ENCODE results near the gene NLGN3.
"Not testable (repeated sequence)": the region's sequence is repeated elsewhere in the genome, so short reads cannot be mapped to it uniquely, and the experiment has no call there.

Gene NLGN3

DNA sequence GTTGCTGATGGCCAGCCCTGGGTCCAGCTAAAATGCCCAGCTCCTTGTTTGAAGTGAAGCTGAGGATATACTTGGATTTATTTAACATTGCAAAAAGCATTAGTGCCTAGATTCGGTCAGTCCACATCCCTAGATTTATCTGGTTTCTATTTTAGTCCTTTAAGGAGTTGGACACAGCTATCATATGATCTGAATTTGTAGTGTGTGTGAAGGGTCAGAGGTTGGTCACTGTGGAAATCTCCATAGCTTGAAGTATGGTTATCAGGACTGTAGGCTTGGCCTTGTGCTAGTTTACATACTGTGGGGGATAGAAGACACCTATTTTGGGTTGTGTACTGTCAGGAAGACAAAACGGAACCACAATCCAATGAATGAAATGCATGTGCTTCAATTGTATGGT, 28.8 kb downstream of the NLGN3 start:
- no peak for DNase-seq

DNA sequence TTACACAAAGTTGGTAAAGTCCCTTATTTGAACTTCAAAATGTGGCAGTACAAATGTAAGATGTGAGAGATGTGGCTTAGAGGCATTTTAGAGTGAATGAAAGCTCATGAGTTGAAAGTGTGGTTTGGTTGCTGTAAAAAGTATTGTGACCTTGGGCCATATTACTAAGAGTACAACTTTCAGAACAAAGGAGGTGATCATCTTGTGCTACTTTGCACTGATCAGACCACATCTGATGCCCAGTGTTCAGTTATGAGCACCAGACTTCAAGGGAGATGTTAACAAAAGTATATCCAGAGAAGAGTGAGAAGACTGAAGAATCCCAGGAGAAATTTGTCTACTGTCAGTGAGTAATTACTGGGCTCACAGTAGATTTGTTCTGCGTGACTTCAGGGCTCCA, 30.2 kb downstream of the NLGN3 start:
- no peak for DNase-seq

DNA sequence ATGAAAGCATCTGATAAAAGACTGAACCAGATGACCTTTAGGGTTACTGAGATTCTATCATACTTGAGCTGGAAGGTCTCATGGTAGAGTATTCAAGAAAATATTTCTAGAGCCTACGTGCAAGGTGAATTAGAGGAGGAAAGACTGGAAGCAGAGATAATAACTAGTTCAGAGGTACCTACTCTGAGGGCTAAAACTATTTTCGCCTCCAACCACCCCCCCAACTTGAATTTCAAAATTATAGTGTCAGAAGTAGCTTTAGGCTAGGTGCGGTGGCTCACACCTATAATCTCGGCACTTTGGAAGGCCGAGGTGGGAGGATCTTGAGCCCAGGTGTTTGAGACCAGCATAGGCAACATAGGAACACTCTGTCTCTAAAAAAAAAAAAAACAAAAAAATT, 30.9 kb downstream of the NLGN3 start:
- DNase-seq, result no peak

DNA sequence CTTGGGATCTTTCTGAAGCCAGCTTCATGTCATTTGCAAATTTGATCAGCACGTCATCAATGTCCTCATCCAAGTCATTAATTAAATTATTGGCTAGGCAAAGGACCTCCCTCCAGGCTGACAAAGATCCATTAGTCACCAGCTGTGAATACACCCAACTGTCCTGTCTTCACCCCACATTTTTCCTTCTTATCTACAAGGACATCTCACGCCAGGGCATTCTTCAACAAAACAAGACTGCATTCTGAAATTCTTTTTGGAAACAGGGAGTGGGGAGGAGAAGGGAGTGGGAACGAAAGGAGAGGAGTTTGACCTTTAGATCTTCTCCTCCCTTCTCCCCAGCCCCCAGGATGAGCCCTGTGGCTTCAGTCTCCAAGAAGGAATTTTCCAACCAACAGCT, 32.7 kb downstream of the NLGN3 start:
- DNase-seq, result no peak

DNA sequence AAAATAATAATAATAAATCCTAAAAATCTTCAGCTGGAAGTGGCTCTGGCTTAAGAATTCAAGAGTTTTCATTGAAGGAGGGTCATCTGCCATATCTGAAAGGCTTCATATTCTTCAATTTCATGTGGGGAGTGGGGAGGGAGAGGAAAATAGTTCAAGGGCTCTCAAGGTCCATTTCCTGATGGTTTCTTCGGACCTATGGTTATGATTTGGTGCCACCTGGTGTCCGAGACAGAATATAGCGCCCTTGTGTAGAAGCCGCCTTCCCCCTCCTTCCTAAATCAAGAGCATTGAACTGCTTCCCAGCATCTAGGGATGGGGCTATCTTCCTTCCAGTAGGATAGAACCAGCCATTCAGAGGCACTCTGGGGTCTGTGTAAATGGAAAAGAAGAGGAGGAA, 34.3 kb downstream of the NLGN3 start:
- DNase-seq, result peak in 1 of 2 experiments; percentile 39

DNA sequence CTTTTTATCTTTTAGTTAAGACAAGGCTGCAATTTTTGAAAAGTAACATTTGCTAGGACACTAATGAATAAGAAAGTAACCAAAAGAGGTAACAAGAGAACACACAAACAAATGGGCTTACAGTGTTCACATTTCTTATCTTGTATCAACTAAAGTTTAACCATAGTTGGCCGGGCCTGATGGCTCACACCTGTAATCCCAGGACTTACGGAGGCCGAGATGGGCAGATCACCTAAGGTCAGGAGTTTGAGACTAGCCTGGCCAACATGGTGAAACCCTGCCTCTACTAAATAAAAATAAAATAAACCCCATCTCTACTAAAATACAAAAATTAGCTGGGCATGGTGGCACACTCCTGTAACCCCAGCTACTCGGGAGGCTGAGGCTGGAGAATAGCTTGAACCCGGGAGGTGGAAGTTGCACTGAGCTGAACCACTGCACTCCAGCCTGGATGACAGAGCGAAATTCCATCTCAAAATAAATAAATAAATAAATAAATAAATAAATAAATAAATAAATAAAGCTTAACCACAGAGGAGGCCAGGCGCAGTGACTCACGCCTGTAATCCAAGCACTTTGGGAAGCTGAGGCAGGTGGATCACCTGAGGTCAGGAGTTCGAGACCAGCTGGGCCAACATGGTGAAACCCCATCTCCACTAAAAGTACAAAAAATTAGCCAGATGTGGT, 36.1 kb downstream of the NLGN3 start:
- DNase-seq, result not testable (repeated sequence)

DNA sequence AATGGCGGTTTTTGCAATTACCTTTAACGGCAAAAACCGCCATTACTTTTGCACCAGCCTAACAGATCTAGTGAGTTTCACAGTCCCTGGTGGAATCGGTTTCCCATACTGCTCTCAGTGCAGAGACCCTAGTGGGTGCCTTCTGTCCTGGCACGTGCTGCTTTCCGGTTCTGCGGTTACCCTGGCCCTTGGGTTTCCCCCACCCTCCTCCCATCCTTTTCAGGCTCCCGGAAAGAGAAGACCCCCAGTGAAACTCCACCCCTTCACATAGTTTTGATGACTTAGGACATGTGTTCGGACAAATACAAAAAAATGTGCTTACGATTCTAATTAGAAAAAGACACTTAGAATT, 36.9 kb downstream of the NLGN3 start:
- DNase-seq, result no peak

DNA sequence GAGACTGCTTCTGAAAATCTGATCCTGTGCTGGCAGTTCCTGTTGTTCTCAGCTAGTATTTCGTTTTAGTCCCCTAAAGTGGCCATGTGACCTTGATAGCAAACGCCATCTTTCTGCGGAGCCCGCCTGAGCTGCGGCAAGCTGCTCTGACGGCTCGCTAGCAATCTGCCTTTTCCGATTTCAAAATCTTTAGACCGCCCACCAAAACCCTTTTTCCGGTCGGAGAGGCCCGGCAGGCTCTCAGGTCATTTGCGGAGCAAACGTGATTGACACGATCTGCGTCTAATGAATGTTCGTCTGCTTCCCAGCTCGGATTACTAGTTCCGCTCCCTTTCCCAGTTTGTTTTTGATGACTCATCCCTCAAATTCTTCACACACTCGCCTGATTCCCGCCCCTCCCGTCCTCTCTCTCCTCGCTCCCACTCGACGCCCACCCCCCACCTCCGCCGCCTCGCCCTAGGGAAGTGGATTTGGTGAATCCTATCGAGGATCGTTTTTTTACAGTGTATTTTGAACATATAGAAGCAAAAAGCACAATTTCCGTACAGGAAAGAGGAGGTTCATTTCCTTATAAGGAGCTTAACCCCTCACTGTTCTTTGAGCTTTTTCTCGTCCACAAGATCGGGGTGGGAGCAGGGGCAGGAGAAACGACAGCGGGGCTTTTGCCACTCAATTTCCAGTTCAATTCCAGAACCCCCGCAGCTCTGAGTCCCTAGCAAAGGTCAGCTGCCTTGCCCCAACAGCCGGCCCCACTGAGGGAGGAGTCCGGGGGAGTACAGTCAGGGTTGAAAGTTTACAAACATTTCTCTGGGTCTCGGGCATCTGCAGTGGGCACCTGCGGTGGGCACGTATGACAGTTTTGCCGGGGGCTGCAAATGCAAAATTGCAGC, 37.5 kb downstream of the NLGN3 start:
- DNase-seq, result peak; percentile 55 to 78

DNA sequence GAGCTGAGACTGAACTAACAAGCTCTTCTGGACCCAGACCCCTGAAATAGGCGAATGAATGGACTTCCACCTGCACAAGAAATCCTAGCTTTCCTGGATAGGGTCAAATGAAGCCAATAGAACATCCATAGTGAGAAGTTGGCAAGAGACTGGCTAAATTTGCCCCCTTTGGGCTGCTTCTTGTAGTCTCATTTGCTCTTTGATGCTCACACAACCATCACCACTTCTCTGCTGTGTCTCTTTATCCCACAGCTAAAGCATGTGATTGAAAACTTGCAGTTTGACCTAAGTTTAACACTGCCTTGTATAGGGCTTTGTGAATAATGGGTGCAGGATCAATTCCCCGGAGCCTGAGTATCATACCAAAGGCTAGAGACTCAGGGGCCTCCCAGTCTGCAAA, 38.2 kb downstream of the NLGN3 start:
- DNase-seq, result no peak

DNA sequence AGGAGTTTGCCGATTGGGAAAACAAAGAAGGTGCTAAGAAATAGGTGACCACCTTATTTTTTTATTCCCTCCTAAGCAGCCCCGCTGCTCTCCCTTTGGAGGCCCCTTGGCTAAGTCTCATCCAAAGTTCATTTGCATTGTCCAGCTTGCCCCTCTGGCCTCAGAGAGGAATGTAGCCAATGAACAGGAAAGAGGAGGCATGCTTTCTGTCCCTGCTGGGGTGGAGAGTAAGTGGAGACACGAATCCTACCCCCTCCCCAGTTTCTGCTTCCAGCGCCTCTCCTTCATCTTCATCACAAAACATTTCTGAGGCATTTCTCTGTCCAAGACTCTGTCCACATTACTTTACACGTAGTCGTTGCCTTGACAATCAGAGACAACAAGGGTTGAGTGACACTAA, 38.7 kb downstream of the NLGN3 start:
- no peak for DNase-seq

DNA sequence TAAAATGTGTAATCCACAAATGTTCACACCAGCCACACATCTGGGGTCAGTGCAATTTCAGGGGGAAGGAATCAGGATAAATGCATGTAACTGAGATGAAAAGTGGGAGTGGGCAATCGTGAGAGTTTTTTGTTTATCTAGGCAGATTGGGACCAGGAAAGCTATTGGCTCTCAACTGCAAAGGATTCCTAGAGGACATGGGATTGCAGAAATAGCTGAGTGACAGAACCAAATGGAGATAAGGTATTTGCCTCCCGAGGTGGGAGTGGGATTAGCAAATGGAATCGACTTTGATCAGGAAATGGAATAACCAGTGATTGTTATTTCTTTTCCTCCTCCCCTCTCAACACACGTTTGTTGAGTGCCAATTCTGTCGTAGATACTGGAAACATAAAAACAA, 39.5 kb downstream of the NLGN3 start:
- DNase-seq, result no peak

DNA sequence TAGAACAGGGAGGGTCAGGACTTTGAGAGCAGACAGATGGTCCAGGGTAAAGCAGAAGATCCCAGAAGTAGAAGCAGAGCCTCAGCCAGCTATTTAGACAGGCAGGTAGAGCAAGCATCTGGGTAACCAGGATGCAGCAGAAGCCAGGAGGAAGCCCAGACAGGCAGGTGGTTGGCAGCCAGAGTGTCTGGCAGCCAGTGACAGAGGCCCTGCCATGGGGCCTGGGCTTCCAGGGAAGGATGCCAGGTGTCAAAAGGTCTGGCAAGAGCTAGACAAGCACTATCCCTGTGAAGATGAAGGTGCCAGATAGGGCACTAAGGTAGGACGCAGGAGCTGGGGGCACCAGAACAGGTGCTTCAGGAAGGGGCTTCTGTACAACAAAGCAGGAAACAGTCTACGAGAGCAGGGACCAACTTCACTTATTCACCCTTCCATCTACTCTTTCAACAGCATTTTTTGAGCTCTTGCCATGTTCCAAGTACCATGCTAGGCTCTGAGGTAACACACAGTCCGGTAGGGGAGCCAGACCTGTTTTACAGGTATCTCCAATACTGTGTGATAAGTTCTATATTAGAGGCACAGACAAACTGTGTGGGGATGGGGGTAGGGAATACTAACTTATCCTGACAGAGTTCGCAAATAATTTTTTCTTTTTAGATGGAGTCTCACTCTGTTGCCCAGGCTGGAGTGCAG, 40.3 kb downstream of the NLGN3 start:
- no peak for DNase-seq

DNA sequence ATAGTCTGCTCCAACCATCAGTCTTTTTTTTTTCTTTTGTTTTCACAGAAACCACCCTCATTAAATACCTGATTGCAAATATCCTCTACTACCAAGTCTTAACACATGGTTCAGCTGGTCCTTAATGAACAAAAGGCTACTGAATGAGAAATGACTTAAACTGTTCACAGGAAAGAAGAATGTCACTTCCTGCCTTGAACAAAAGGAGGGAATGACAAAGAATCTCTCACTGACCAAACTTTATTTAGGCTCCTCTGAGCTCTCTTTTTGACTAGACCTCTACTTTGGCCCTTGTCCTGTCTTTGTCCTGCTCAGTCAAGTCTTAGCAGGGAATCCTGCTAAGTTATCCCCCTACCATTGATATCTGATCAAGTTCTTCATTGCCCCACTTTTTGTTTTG, 46.6 kb downstream of the NLGN3 start:
- no peak for DNase-seq

DNA sequence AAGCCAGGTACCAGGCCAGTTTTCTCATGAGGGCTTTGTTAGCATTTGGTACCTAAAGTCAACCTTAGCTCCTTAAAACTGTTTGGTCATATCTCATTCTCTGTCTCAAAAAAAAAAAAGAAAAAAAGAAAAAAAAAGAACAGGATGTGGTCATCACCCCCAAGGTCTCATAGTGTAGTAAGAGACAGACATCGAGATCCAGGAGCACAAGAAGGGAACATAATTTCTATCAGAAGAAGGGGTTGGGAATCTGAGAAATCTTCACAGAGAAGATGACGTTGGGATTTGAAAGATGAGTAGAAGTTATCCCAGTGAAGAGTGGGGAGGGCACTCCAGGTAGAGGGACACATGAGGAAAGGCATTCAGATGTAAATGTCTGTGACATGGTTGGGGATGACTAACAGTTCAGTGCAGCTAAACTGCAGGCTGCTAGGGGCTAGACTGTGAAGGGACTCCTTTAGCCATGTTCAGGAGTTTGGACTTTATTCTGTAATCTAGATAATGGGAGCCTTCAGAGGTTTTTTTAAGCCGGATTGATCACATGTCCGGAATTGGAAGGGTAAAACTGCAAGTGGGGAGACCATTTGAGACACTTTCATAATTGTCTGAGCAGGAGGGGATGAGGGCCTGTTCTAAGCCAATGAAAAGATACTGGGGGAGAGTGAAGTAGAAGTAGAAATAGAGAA, 51.5 kb downstream of the NLGN3 start:
- DNase-seq, result no peak

DNA sequence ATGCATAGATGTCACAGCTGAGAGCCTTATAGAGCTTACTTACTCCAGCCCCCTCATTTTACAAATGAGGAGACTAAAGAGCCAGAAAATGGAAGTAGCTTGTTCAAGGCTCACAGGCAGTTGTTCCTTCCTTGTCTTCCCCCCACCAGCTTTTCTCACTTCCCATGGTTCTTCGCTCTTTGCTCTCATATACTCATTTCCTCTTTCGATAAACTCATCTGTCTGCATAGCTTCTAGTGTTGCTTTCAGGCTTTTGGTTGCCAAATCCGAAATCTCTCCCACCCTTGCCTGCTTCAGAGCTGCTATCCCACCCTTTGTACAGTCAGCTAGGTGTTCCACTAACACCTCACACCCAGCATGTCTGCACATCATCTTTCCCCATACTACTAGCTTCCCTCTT, 53.4 kb downstream of the NLGN3 start:
- DNase-seq, result no peak

DNA sequence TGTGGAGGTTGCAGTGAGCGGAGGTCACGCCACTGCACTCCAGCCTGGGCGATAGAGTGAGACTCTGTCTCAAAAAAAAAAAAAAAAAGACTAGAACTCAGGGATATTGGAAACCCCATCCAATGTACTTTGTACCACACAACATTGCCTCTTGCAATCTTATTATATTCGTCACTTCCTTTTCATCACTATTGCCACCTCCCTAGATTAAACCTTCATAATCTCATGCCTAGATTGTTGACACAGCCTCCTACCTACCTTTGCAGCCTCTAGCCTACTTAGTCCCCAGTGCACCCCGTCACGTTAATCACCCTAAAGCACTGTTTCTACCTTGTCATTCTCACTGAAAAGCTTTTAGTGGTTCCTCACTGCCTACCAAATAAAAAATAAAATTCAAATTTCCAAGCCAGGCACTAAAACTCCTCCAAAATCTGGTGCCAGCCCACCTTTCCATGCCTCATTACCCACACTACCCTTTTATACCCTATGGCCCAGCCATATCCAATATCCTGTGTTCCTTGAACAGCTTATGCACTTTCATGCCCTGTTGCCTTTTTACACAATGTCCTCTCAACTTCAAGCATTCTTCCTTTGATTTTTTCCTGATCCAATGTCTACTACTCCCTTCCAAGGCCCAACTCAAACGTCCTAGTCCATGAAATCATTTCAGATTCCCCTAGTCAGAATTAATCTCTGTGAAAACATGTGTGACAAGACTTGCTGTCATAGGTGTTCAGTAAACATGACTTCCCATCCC, 54.8 kb downstream of the NLGN3 start:
- no peak for DNase-seq

DNA sequence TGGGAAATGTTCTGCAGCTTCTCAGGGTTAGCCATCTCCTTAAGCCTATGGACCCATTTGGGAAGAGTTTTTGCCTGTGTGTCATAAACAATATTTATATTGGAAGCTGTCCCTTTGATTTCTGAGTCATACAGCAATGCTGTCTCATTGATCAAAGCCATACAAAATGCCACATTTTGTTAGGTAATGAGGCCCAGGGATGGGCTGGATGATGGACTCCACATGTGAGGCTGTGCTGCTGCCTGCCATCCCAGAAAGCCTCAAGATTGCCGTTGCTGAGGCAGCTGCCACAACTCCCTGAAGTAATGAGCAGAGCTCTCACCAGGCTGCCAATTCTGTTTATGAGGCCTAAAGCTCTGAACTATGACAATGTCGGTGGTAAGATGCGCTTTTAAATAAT, 66.2 kb downstream of the NLGN3 start:
- no peak for DNase-seq

DNA sequence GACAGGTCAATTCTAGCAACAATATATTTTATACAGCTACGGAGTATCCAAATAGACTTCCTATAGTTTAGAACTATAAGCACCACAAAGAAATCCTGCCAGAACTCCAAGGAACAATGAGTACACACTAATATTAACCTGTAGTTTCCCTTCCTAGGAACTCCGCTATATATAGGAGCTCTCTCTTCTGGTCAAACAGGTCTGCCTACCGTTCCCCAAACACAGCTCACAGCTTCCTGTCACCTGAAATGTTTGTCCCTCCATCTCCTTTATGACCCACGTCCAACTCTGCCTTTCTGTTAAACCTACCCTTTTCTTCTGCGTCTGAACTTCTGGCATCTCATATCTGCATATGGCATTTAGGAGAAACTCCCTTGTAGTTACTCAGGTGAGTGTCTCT, 67.9 kb downstream of the NLGN3 start:
- no peak for DNase-seq

DNA sequence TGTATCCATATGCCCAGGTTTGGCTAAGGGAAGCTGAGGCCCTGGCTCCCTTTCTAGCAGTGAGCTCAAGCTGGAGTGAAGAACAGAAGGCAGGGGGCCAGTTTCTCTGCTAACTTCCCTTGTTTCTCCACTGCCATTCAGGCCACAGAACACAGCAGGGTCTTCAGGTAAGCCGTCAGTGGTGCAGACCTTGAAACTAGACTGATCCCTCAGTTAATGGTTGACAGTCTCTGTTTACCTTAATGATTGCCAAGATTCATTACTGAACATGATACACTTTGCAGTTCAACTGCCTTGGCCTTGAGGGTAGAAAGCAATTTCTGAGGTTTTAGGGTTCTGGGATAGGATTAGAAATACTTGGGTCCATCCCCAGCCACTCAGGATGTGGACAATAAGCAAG, 69.5 kb downstream of the NLGN3 start:
- DNase-seq, result no peak

DNA sequence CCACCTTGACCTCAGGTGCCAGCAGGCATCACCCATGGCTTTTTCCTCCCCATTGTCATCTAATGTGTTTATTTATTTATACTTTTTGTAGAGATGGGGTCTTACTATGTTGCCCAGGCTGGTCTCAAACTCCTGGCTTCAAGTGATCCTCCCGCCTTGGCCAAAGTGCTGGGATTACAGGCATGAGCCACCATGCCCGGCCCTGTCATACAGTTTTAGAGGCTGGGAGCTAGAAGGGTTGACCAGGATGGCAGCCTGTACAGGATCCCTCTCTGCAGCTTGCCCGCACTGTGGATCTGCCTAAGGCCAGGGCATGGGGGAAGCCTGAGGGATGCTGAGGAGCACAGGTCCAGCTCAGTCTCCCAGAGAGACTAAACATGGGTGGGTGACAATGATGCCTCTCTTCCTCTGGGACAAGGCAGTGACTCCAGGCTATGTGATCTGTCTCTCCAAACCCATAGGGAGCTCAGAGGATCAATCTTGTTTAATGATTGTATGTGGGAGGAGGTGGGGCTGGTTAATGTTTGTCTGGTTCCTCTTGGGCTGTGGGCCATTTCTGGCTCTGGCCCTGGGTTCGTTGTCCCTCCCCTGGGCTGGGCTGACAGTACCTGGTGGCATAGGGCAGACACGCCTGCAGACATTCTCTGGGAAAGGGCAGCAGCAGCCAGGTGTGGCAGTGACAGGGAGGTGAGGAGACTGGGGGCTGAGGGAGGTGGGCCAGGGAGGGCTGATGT, 70.1 kb downstream of the NLGN3 start:
- DNase-seq, result no peak

DNA sequence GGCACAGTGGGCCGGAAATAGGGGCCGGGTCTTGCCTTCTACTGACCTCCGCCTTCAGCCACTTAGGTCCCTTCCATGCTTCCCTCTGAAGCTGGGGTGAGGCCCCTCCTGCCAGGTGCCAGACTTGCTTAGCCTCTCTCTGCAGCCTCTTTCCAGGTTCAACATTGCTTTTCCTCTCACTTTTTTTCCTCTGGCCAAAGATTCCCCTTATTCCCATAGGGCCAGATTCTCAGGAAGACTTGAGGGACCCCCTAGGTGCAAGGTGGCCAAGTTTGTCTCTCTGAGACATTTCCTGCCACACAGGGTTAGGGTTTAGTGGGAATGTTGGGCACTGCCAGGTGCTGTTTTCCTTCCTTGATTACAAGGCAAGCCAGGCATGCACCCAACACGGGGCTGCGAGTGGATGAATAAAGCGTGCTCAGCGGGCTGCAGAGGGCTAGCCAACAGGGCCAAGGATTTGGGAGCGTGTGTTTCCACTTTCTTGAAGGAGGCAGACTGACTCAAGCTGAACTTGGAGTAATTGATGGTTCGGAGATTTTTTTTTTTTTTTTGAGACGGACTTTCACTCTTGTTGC, 70.8 kb downstream of the NLGN3 start:
- no peak for DNase-seq

DNA sequence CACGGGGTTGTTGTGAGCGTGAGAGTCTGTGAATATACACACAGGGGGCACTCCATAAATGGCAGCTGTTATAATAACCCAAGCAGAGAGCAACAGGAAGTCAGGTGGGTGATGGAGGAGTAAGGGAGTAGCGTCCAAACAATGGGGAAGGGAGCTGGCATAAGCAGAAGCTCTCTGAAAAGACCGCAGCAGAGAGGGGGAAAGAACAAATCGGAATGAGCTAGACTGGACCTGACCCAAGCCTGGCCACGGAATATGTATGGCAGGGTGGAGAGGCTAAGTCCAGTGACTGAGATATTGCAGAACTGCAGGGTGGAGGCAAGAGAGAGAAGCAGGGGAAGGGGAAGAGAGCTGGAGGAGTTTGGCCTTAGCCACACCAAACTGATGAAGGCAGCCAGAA, 71.8 kb downstream of the NLGN3 start:
- DNase-seq, result no peak
